Liver (tissue), 9 donors: ENCODE measurements around the gene SETD3. TPM values are rescaled to one million over a fixed set of nuclear protein-coding genes. Genes with fewer than 3 reads are reported as not detected.

ENCODE experiments used
- DNase-seq: peaks from one replicate; pipeline ENCODE4 v3.0.0-alpha.2; 2017; ENCODE audit warnings: low spot score
- H3K27ac ChIP-seq, 2 donors: one replicate each; pipeline ENCODE4 v1.7.0; 2013; ENCODE audit warnings: inconsistent platforms in 2 of 2, low read length in 2 of 2, control low read depth in 1 of 2, low read depth in 1 of 2, mild to moderate bottlenecking in 1 of 2
- H3K27me3 ChIP-seq, 4 donors: one replicate each; pipeline versions ENCODE4 v1.6.1 to v1.7.0; 2013; ENCODE audit warnings: low read length in 3 of 4, inconsistent platforms in 1 of 4, mild to moderate bottlenecking in 1 of 4, moderate library complexity in 1 of 4; ENCODE audit not compliant: control insufficient read depth in 4 of 4, insufficient read depth in 4 of 4
- H3K36me3 ChIP-seq, 4 donors: one replicate each; pipeline versions ENCODE4 v1.6.1 to v1.7.0; 2013; ENCODE audit warnings: low read length in 3 of 4, mild to moderate bottlenecking in 3 of 4, low read depth in 1 of 4, moderate library complexity in 1 of 4; ENCODE audit not compliant: control insufficient read depth in 4 of 4, insufficient read depth in 3 of 4
- H3K4me1 ChIP-seq, 4 donors: one replicate each; pipeline versions ENCODE4 v1.6.1 to v1.7.0; 2013; ENCODE audit warnings: low read length in 3 of 4, mild to moderate bottlenecking in 3 of 4, moderate library complexity in 1 of 4; ENCODE audit not compliant: control insufficient read depth in 4 of 4, insufficient read depth in 4 of 4
- H3K4me3 ChIP-seq, 3 donors: one replicate each; pipeline versions ENCODE4 v1.6.1 to v1.7.0; 2013; ENCODE audit warnings: low read length in 3 of 3, control low read depth in 1 of 3, low read depth in 1 of 3, mild to moderate bottlenecking in 1 of 3
- H3K9ac ChIP-seq, 2 donors: one replicate each; pipeline ENCODE4 v1.7.0; 2013; ENCODE audit warnings: low read length in 2 of 2, mild to moderate bottlenecking in 2 of 2, moderate library complexity in 2 of 2, control low read depth in 1 of 2, low read depth in 1 of 2
- H3K9me3 ChIP-seq, 4 donors: one replicate each; pipeline versions ENCODE4 v1.6.1 to v1.7.0; 2013; ENCODE audit warnings: low read length in 3 of 4; ENCODE audit not compliant: control insufficient read depth in 4 of 4
- EGR1 ChIP-seq, 2 donors: IDR thresholded peaks; 2 replicates each; pipeline ENCODE4 v1.6.1; 2016 to 2018; ENCODE audit warnings: antibody characterized with exemption in 2 of 2, low read depth in 2 of 2
- FOXA1 ChIP-seq: IDR thresholded peaks from 2 replicates; pipeline ENCODE4 v1.6.1; 2016; ENCODE audit warnings: antibody characterized with exemption
- FOXA2 ChIP-seq: IDR thresholded peaks from 2 replicates; pipeline ENCODE4 v1.6.1; 2016; ENCODE audit warnings: antibody characterized with exemption
- GABPA ChIP-seq, 2 donors: IDR thresholded peaks in 1 of 2; conservative IDR thresholded peaks in 1 of 2; 2 replicates each; pipeline ENCODE4 v1.6.1; 2016; ENCODE audit warnings: antibody characterized with exemption in 2 of 2, mild to moderate bottlenecking in 1 of 2, moderate library complexity in 1 of 2
- HNF4A ChIP-seq, 2 donors: conservative IDR thresholded peaks; 2 replicates each; pipeline ENCODE4 v1.6.1; 2016; ENCODE audit warnings: antibody characterized with exemption in 2 of 2, mild to moderate bottlenecking in 2 of 2
- HNF4G ChIP-seq: IDR thresholded peaks from 2 replicates; pipeline ENCODE4 v1.6.1; 2016; ENCODE audit warnings: antibody characterized with exemption
- NR2F2 ChIP-seq: IDR thresholded peaks from 2 replicates; pipeline ENCODE4 v1.6.1; 2016; ENCODE audit warnings: antibody characterized with exemption
- REST ChIP-seq: IDR thresholded peaks from 2 replicates; pipeline ENCODE4 v1.6.1; 2016; ENCODE audit warnings: antibody characterized with exemption, mild to moderate bottlenecking
- TAF1 ChIP-seq: conservative IDR thresholded peaks from 2 replicates; pipeline ENCODE4 v1.6.1; 2016; ENCODE audit warnings: antibody characterized with exemption, mild to moderate bottlenecking
- YY1 ChIP-seq: IDR thresholded peaks from 2 replicates; pipeline ENCODE4 v1.6.1; 2016; ENCODE audit warnings: antibody characterized with exemption, mild to moderate bottlenecking
- ZBTB33 ChIP-seq: IDR thresholded peaks from 2 replicates; pipeline ENCODE4 v1.6.1; 2016; ENCODE audit warnings: antibody characterized with exemption
- WGBS: extraction: QIAGEN DNeasy Blood & Tissue Kit; methylation state at CpG from one replicate; pipeline ENCODE4 v1.1.7; 2013; 5-methylcytosine and 5-hydroxymethylcytosine counted together
- polyA plus RNA-seq, 2 donors: library from polyadenylated mRNA; stranded (reverse) in 1 of 2; unstranded in 1 of 2; fragments of 200-250 nt in 1 of 2; fragments of >200 nt in 1 of 2; fragmentation: Nextera tagmentation in 1 of 2; extraction: Ambion mirVana in 1 of 2; gene quantifications; one replicate each; pipeline versions ENCODE4 v1.2.1 to v1.2.3, GENCODE V29; 2013 to 2015
- total RNA-seq, 2 donors: library from RNA; depleted of rRNA; stranded (reverse); fragments of >200 nt; gene quantifications; one replicate each; pipeline ENCODE4 v1.2.3, GENCODE V29; 2014
- TF ChIP-seq, protein P1 (sequence below): IDR thresholded peaks from 2 replicates; pipeline ENCODE4 v1.6.1; 2016; ENCODE audit warnings: antibody characterized with exemption
- TF ChIP-seq, protein P2 (sequence below): IDR thresholded peaks from 2 replicates; pipeline ENCODE4 v1.6.1; 2016; ENCODE audit warnings: antibody characterized with exemption
- TF ChIP-seq, protein P3 (sequence below): fragments of 150-350 bp; IDR thresholded peaks from 2 replicates; pipeline ENCODE4 v1.5.1; 2017; ENCODE audit warnings: improper control_type of control experiment, low read depth, low read length; ENCODE audit not compliant: missing input control
- donor health status: healthy.
- donor health status: healthy.
- donor health status: healthy.
- donor health status: healthy.
- donor health status: healthy.

Gene SETD3
- total and polyA plus RNA-seq, 4 donors, result 18.7 to 39.7 (median 19.4) TPM

- Histone ChIP-seq H3K27me3 (no peaks in the 10 kb centered on the region), H3K4me3 (no peak overlapping the region), H3K36me3 (no peaks in the 10 kb centered on the region), H3K9me3 (no peaks in the 10 kb centered on the region), H3K9ac (no peak overlapping the region), H3K4me1 (no peaks in the 10 kb centered on the region), H3K27ac (no peak overlapping the region)
- 92% methylated on average over 24 of the region's 24 CpGs for WGBS
- no peak for DNase-seq
- TF ChIP-seq FOXA2 (no peak), YY1 (no peak), NR2F2 (no peak), EGR1 (IDR thresholded peaks at IDR 0.05; ENCODE audit: low read depth in 2 of 2) (no peak), FOXA1 (no peak), HNF4G (no peak), ZBTB33 (no peak), HNF4A (conservative IDR thresholded peaks at IDR 0.05) (no peak), REST (no peak), GABPA (IDR thresholded peaks at IDR 0.05 in 1 of 2, conservative IDR thresholded peaks at IDR 0.05 in 1 of 2) (no peak)
- TF ChIP-seq, protein P1, sequence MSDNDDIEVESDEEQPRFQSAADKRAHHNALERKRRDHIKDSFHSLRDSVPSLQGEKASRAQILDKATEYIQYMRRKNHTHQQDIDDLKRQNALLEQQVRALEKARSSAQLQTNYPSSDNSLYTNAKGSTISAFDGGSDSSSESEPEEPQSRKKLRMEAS, result no peak
- TF ChIP-seq, protein P2, sequence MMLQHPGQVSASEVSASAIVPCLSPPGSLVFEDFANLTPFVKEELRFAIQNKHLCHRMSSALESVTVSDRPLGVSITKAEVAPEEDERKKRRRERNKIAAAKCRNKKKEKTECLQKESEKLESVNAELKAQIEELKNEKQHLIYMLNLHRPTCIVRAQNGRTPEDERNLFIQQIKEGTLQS, result no peak
- TF ChIP-seq, protein P3, sequence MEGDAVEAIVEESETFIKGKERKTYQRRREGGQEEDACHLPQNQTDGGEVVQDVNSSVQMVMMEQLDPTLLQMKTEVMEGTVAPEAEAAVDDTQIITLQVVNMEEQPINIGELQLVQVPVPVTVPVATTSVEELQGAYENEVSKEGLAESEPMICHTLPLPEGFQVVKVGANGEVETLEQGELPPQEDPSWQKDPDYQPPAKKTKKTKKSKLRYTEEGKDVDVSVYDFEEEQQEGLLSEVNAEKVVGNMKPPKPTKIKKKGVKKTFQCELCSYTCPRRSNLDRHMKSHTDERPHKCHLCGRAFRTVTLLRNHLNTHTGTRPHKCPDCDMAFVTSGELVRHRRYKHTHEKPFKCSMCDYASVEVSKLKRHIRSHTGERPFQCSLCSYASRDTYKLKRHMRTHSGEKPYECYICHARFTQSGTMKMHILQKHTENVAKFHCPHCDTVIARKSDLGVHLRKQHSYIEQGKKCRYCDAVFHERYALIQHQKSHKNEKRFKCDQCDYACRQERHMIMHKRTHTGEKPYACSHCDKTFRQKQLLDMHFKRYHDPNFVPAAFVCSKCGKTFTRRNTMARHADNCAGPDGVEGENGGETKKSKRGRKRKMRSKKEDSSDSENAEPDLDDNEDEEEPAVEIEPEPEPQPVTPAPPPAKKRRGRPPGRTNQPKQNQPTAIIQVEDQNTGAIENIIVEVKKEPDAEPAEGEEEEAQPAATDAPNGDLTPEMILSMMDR, result no peak
These were observed 119.7 kb downstream of the SETD3 start for GRCh38 chr14:99360774-99361595.

DNA sequence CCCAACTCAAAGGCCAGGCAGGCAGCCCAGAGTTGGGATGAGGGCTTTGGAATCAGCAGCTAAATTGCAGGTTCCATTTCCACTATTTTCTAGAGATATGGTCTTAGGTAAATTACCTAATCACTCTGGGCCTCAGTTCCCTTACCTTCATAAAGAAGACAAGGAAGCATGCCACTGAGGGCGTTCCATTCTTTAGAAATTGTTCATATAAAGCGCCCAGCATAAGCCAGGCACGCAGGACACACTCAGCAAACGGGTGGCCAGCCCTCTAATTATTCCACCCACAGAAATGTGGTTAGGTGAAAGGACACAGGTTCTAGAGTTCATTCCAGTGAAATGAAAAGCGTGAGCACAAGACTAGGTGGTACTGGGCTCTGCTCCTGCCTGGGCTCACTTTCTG, 120.8 kb downstream of the SETD3 start:
- Histone ChIP-seq H3K27ac (no peak overlapping the region), H3K9me3 (no peaks in the 10 kb centered on the region), H3K27me3 (no peaks in the 10 kb centered on the region), H3K4me3 (no peak overlapping the region), H3K4me1 (no peaks in the 10 kb centered on the region), H3K36me3 (no peaks in the 10 kb centered on the region), H3K9ac (no peak overlapping the region)
- TF ChIP-seq, protein P3, result no peak
- no peak for TF ChIP-seq ZBTB33
- no peak for TF ChIP-seq NR2F2
- no peak for TF ChIP-seq TAF1
- no peak for TF ChIP-seq EGR1 (IDR thresholded peaks at IDR 0.05; ENCODE audit: low read depth in 2 of 2)
- TF ChIP-seq, protein P2, result no peak
- 95% methylated on average over 5 of the region's 5 CpGs for WGBS
- DNase-seq, result no peak
